Right ventricle myocardium superior (tissue), 1 donor: ENCODE results near the gene UCP3. TPM values are rescaled to one million over a fixed set of nuclear protein-coding genes. Genes with fewer than 3 reads are reported as not detected.

Experiments used
- ATAC-seq: fragments of 200-7000 bp; cut with Tn5 transposase; one replicate; pipeline ENCODE4 v1.9.1; 2020; ENCODE audit warnings: mild to moderate bottlenecking; ENCODE audit not compliant: poor library complexity
- DNase-seq: peaks from one replicate; pipeline ENCODE4 v3.0.0-alpha.2; 2020
- intact Hi-C: fragments of 100-400 bp; cut with DNase I; formaldehyde crosslinking; loops from one replicate; pipeline ENCODE4 v1.11.2; 2022
- long read RNA-seq: library from polyadenylated mRNA; unstranded; transcript quantifications from one replicate; pipeline ENCODE4 v2.0.0, GENCODE V29; 2021
- total RNA-seq: library from RNA; stranded (reverse); fragmentation: NEBNext Ultra II Directional; extraction: Animal tissue kit (Norgen Biotek cat#: 25700); gene quantifications from one replicate; pipeline ENCODE4 v1.2.1, GENCODE V29; 2021
- donor health status: DM: no; HTN: yes; CAD: no; lungs with severe emphysema.

UCP3 gene, protein sequence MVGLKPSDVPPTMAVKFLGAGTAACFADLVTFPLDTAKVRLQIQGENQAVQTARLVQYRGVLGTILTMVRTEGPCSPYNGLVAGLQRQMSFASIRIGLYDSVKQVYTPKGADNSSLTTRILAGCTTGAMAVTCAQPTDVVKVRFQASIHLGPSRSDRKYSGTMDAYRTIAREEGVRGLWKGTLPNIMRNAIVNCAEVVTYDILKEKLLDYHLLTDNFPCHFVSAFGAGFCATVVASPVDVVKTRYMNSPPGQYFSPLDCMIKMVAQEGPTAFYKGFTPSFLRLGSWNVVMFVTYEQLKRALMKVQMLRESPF
- 17.2 TPM for total RNA-seq
- long read RNA-seq, transcript UCP3-202 (6 exons, 1,406 nt), result major isoform, 12 of 24 reads
- long read RNA-seq, transcript UCP3-201 (7 exons, 2,623 nt), result minor isoform, 9 of 24 reads
- long read RNA-seq, partial matches to known transcripts, result 1 of 24 reads
- long read RNA-seq, other reads (novel, unspliced or antisense), result 2 of 24 reads

DNA sequence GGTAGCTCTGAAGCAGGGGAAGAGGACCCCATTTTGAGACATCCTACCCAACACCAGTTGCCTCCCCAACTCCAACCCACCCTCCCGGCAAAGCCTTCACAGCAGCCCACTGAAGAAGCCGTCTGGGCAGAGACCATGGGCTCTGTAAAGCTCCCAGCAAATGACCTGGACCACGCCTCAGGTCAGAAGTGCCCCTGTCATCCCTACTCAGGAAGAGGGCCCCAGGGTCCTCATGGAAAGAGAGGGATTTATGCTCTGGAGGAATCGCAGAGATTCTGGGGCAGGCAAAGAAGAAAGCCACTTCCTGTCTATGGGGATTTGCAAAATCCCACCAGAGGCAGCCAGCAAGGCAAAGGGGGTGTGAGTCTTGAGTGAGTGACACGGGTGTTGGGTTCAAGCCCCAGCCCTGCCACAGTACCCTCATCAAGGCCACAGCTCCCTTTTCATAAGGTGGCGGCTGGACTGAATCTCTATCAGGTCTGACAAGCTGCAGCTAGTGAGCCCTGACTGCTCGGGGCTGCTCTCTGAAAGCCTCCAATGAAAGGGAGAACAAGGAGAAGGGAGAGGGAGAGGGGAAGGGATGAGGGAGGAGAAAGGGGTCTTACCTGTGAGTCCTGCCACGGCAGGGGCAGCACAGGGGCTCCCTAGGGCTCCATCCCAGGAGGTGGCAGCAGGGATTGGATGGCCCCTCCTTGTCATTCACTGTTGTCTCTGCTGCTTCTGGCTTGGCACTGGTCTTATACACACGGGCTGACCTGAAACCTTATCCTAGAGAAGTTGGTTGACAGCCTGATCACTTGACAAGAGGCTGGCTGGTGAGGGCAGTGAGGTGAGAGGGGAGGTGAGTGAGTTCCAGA, at the start of gene UCP3:
TSS of gene UCP3 (minus strand) at position 713 of the 857 bp plus-strand sequence. CDS start 2,043 bp downstream, outside the sequence.
- intact Hi-C loops, result no loop called here
- no peak for DNase-seq
- ATAC-seq, result peak; percentile 80

DNA sequence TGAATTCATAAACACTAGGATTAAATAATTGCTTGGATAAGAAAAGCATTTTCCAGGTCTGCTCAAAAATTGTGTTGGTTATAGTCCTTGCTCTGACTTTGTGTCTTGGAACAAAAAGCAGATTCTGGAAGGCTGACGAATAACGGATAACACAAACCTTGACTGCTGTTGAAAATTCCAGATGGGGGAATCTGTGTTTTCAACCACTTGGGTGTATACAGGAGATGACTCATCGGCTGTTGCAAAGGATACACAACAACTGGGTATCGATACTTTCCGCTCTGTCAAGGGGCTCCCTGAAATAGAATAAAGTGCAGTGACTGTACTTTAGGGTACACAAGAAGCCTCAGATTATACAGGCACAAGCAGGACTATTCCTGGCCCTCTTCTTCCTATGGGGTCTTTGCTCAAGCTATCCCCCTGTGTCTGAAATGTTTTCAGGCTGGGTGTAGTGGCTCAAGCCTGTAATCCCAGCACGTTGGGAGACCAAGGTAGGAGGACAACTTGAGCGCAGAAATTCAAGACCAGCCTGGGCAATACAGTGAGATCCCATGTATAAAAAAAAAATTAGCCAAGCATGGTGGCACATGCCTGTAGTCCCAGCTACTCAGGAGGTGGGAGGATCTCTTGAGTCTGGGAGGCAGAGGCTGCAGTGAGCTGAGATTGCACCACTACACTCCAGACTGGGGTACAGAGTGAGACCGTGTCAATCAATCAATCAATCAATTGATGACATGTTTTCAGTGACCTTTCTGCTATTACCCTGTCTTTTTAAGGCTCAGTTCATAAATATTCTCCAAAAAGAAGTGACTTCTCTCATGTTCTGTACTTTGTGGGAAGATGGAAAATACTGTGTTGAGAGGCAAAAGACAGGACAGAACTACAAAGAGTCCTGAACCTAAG, 48.6 kb upstream of the UCP3 start:
- intact Hi-C loops, result no loop called here
- ATAC-seq, result no peak
- no peak for DNase-seq

DNA sequence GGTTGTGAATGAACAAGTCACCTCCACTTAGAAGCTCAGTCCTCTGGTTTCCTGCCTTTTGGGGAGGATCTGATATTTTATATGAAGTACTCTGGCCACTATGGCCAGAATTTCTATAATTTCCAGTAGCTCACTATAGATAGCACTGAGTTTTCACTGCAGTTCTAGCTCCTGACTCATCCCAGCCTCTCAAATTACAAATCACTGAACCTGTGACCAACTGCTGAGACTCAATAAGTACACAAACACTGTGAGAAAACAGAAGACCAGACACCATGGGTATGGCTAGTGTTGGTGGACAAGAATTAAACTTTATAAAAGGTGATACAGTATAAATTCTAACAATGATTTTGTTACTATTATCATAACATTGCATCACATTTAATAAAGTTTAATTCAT, 47.1 kb upstream of the UCP3 start:
- intact Hi-C loops, result no loop called here
- DNase-seq, result no peak
- ATAC-seq, result no peak

DNA sequence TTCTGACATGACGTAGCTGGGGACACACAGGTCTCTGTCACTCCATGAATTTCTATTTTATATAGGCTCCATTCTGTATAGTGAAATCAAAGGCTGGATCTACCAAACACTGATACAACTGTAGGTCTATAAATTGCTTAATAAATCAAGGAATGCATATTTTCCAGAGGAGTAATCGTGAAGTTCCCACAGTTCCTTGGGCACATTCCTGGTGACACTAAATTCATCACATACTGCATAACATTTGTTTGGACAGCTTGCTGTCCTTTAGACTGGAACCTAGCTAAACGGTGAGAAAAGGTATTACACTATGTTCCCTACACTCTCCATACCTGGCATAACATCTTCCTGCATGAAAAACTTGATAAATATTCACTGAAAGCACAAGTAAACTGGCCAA, 41.6 kb upstream of the UCP3 start:
- no peak for ATAC-seq
- DNase-seq, result no peak
- intact Hi-C loops, result no loop called here

DNA sequence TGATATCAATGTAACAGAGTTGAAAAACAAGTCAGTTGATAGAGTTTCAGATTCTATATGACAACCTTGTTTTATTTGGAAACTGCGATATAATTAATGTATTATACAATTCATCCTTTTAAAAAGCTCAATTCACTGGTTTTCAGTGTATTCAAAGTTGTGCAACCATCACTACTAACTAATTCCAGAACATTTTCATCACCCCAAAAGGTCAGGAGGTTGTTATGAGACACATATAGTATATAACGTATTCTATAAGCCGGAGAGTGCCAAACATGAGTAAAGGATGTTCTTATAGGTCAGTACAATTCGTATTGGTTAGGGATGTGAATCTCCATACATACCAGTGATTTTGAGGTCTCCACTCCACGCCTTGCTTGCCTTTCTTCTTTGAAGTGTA, 40.1 kb upstream of the UCP3 start:
- DNase-seq (no peak), ATAC-seq (no peak)
- intact Hi-C loops, result no loop called here

DNA sequence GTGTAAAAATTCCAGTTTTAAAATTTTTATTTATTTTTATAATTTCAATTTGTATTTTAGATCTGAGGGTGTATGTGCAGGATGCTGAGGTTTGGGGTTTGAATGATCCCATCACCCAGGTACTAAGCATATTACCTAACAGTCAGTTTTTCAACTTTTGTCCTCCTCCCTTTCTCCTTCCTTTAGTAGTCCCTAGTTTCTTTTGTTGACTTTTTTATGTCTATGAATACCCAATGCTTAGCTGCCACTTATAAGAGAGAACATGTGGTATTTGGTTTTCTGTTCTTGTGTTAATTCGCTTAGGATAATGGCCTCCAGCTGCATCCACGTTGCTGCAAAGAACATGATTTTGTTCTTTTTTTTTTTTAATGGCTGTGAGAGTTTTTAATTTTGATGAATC, 35.7 kb upstream of the UCP3 start:
- intact Hi-C loops, result no loop called here
- DNase-seq (no peak), ATAC-seq (no peak)

DNA sequence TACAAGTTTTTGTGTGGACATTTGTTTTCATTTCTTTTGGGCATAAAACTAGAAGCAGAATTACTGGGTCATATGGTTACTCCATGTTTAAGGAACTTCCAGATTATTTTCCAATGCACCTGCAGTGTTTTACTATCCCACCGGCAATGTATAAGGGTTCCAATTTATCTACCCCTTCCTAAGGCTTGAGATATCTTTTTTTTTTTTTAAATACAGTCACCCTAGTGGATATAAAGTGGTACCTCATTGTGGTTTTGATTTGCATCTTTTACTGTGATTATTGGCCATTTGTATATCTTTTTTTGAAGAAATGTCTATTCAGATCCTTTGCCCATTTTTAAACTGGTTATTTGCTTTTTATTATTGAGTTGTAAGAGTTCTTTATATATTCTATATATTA, 34.6 kb upstream of the UCP3 start:
- intact Hi-C loops, result no loop called here

DNA sequence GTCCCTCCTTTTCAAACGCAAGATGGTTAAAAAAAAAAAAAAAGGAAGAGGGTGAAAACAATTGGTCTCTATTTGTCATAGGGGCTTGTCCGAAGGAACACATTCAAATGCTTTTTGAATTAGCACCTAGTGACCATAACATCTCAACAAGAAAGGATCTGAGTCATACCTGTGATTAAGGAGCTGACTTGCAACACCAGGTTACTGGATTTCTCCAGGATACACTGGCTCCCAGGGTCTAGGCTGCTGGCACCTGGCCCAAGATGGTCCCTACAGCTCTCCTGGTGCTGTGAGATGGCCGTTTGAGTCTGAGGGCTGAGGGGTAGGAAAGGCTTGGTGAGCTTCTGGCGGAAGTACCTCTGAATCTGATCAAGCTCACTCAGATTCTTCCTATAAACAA, 28.4 kb upstream of the UCP3 start:
- DNase-seq (no peak), ATAC-seq (no peak)
- intact Hi-C loops, result no loop called here

More for the DNA sequence above, 34.6 kb upstream of the UCP3 start:
- no peak for ATAC-seq
- DNase-seq, result no peak

DNA sequence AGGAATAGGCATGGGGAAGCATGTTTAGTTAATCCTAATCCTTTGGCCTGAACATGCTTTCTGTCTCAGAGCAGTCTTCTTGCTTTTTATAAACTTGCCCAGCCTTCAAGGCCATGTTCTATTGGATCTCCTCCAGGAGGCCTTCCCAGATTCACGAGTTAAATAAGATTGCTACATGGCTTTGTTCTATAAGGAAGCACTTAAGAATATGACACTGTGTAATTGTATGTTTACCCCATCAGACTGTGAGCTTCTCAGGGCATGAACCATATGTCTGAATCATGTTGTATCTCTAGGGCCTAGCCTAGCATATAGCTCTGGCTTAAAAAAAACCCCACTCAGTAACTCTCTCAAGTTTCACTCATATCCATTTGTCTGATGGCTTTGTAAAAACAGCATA, 26.4 kb upstream of the UCP3 start:
- DNase-seq (no peak), ATAC-seq (no peak)
- intact Hi-C loops, result no loop called here

DNA sequence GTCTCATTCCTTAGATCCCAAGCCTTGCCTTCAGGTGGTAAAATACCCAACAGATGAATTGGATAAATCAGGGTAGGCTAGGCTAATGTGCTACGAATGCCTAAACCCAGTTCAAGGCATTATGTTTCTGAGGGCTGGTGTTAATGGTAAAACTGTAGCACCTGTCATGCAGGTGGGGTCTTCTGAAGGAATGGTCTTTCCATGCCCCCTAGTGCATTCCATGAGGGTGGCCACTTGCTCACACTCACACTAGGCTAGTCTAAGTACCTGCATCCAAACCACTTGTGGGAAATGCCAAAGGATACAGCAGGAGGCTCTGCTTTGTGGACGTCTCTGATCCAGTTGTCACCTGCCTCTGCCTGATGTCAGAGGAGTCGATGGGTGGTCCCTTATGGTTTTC, 24.2 kb upstream of the UCP3 start:
- no peak for DNase-seq
- intact Hi-C loops, result no loop called here

DNA sequence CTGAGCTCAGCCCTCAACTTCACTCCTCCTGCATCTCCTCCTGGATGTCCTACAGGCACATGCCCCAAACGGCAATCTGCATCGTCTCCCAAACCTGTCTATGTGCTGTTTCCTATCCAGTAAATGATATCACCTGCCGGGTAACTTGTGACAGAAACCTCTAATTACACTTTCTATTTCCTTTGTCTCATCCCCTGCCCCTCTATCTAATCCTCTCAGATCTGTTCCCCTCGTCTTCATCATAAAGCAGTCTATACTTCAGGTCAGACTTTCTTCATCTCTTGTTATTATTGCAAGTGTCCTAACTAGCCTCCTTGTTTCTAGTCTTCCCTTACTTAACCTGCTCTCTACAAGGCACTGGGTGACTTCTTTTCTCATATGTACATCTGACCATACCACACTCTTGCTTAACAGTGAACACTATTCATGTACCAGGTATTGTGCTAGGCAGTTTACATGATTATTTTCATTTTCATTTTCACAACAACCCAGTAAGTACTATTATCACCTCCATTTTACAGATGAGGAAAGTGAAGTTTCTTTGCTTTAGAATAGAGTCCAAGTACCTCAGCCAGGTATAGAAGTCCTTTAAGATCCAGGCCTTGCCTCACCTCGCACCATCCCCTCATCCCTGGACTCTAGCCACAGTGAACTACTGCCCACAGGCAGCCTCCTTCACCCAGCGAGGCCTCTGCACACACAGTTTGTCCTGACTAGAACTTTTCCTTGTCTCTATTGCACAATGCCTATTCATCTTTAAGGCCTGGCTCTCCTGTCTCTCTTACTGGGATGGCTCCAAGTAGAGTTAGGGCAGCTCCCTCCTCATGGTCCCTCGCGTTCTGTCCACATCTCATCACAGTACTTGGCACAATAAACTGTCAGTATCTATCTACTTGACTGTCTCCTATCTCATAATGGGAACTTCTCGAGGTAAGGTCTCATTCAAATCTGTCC, 22.1 kb upstream of the UCP3 start:
- intact Hi-C loops, result no loop called here
- DNase-seq (no peak), ATAC-seq (peak; percentile 36)

More for the DNA sequence above, 24.2 kb upstream of the UCP3 start:
- no peak for ATAC-seq

DNA sequence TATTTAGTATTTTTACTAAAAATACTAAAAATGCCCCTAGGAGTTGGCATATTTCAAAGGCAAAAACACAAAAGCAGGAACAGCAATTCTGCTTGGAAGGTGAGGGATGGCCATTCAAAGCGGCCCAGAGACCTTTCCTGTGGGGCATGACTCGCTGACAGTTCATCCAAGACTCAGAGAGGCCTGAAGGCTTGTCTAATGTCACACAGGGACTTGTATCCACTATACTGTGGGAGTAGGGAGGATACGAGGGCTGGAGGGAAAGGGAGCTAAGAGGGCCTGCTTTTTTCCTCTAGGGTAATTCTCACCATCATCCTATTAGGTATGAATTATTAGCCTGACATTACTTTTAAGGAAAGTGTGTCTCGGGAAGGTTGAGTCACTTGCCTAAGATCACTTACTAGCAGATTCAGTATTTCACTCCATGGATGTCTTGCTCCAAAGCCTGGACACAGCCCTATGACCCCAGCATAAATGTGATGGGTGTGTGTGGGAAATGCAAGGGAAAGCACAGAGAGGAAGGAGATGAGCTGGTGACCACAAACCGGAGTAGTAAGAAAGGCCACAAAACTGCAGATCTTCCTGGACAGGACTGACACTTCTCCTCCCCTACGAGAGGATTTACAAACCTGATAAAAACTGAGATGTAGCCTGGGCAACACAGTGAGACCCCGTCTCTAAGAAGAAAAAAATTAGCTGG, 16.7 kb upstream of the UCP3 start:
- intact Hi-C loops, result loop anchor here (10.0 kb wide), 1 partner anchor 61 kb away; no protein-coding TSS in a partner anchor
- no peak for ATAC-seq
- no peak for DNase-seq

DNA sequence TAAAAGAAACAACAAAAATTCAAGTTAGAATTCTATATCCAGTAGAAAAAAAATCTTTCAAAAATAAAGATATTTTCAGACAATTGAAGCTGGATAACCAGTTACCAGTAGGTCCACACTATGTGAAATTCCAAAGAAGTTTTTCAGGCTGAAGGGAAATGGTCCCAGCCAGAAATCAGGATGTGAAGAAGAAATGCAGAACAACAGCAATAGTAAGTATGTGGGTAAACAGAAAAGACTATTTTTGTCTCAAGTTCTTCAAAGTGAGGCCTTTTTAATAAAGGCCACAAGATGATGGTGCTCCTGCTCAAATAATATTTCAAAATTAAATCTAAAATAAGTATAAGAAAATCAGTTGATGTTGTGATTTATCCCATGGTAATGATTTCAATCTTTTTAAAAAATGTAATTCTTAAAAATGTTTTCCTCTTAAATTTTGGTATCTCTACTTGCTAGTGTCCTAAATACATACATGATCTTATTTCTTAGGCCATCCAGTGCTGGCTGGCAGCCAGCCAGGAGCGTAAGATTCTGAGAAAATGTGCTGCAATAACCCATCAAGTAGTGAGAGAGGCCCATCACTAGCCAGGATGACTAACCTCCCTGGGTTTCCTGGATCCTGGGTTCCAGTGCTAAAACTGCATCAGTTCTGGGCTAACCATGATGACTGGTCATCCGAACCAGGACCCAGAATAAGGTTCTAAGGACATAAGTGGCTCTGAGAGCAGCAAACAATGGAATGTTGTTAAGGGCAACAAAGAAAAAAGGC, 15.6 kb upstream of the UCP3 start:
- peak; percentile 39 for ATAC-seq
- DNase-seq, result peak; percentile 86
- intact Hi-C loops, result loop anchor here (10.0 kb wide), 1 partner anchor 60 kb away; no protein-coding TSS in a partner anchor

DNA sequence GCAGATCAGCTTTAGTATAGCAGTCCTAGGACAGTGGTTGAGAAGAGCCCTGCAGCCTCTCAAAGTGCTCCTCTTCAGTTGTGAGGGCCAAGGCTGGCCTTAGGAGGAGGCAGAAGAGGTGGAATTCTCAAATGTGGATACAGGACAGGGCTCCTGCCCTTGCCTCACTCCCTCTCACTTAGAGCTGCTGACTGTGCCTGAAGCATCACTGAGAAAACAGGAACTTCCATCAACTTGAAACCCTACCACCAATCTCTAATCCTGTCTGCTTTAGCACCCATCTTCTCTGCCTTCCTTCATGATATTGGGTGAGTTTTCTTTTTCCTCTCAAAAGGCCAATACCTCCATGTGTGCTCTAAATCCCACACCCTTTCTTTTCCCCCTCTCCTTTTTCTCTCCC, 14.4 kb upstream of the UCP3 start:
- no peak for ATAC-seq
- no peak for DNase-seq
- intact Hi-C loops, result loop anchor here (10.0 kb wide), 1 partner anchor 58 kb away; no protein-coding TSS in a partner anchor

DNA sequence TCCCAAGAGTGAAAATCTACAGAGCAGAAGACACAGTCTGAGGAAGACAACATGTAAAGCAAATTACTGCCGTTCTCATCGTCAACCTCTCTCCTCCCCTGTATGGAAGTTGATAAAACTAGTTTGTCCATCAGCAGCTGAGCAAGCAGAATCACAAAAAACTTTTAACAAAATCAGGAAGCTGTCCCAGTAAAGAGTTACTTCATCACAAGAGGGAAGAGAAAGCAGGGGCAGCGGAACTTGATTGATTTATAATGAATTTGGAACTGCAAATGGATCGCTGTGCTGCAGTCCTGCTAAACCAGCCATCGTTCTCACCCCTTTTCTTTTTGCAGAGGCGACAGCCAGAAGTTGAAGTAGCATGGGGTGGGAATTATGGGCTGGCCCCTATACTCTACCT, 13.7 kb upstream of the UCP3 start:
- intact Hi-C loops, result loop anchor here (10.0 kb wide), 1 partner anchor 58 kb away; no protein-coding TSS in a partner anchor
- DNase-seq (no peak), ATAC-seq (no peak)

DNA sequence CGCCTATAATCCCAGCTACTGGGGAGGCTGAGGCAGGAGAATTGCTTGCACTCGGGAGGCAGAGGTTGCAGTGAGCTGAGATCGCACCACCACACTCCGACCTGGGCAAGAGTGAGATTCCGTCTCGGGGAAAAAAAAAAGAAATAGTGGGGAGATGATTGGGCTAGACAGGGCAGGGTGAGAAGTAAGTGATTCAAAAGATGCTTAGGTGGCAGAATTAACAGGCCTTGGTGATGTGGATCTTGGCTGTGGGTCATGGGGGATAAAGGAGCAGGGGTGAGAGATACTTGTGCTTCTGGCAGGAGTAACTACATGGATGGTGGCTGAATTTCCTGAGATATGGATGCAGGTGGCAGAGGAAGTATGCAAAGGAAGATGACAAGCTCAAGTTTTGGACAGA, 13.1 kb upstream of the UCP3 start:
- intact Hi-C loops, result loop anchor here (10.0 kb wide), 1 partner anchor 57 kb away; no protein-coding TSS in a partner anchor
- no peak for DNase-seq
- no peak for ATAC-seq
